NOMO-1 treated with DMSO at 0.1 percent for 48 hours (cell line): ENCODE measurements around the gene METTL18.
"Not testable (repeated sequence)": the region's sequence is repeated elsewhere in the genome, so short reads cannot be mapped to it uniquely, and the experiment has no call there.

Source experiments
- DNase-seq: peaks from one replicate; lab custom pipeline; 2025; ENCODE audit not compliant: unreplicated experiment; lab: John Stamatoyannopoulos, UW

Gene METTL18

GRCh38 chr1:169794530-169795416, at the start of gene METTL18:
METTL18 (minus strand) TSS chr1:169794907; CDS start chr1:169793695, 1,212 bp downstream.
- peak; percentile 88 for DNase-seq

- DNase-seq = no peak
Measured at GRCh38 chr1:169838942-169839341, 44.2 kb upstream of the METTL18 start.

GRCh38 chr1:169836198-169836597, 41.5 kb upstream of the METTL18 start:
- no peak for DNase-seq

- DNase-seq = no peak
Measured at GRCh38 chr1:169835647-169836046, 40.9 kb upstream of the METTL18 start.

- DNase-seq = no peak
Measured at GRCh38 chr1:169834869-169835268, 40.2 kb upstream of the METTL18 start.

- no peak for DNase-seq
Measured at GRCh38 chr1:169833179-169833901, 38.6 kb upstream of the METTL18 start.

- DNase-seq = no peak
Measured at GRCh38 chr1:169829671-169830070, 35.0 kb upstream of the METTL18 start.

- no peak for DNase-seq
Measured at GRCh38 chr1:169824153-169824552, 29.4 kb upstream of the METTL18 start.

- no peak for DNase-seq
Measured at GRCh38 chr1:169821500-169821899, 26.8 kb upstream of the METTL18 start.

GRCh38 chr1:169816617-169817016, 21.9 kb upstream of the METTL18 start:
- no peak for DNase-seq

GRCh38 chr1:169814265-169814664, 19.6 kb upstream of the METTL18 start:
- DNase-seq = no peak

- DNase-seq = no peak
Measured at GRCh38 chr1:169812131-169812530, 17.4 kb upstream of the METTL18 start.

GRCh38 chr1:169811418-169812035, 16.8 kb upstream of the METTL18 start:
- not testable (repeated sequence) for DNase-seq

GRCh38 chr1:169809370-169810095, 14.8 kb upstream of the METTL18 start:
- DNase-seq = peak; percentile 18

GRCh38 chr1:169804941-169805340, 10.2 kb upstream of the METTL18 start:
- no peak for DNase-seq

- peak; percentile 30 for DNase-seq
Measured at GRCh38 chr1:169802888-169803287, 8.2 kb upstream of the METTL18 start.

- no peak for DNase-seq
Measured at GRCh38 chr1:169797281-169797680, 2.6 kb upstream of the METTL18 start.

GRCh38 chr1:169796274-169796810, 1.6 kb upstream of the METTL18 start:
- DNase-seq = no peak

- DNase-seq = peak; percentile 13
Measured at GRCh38 chr1:169795687-169796086, 980 bp upstream of the METTL18 start.

- no peak for DNase-seq
Measured at GRCh38 chr1:169793730-169794129, 977 bp downstream of the METTL18 start.

- DNase-seq = no peak
Measured at GRCh38 chr1:169788402-169788801, 6.3 kb downstream of the METTL18 start.
